A673 (cell line): Measurements from ENCODE around the gene JAG1. TPM values are rescaled to one million over a fixed set of nuclear protein-coding genes. Genes with fewer than 3 reads are reported as not detected.

Experiments
- BruUV-seq: library from RNA; stranded (reverse); fragments of 400-500 nt; replicated peaks from 2 replicates; lab custom pipeline; 2021; lab: Mats Ljungman, UMichigan
- CTCF ChIA-PET: fragments of 300-600 bp; sonication (Branson Sonifier 250); formaldehyde crosslinking; loops from one replicate; lab custom pipeline; 2022; ENCODE audit warnings: antibody characterized with exemption; lab: Charles Lee
- POLR2A ChIA-PET: fragments of 300-600 bp; sonication (Branson Sonifier 250); formaldehyde crosslinking; loops from one replicate; lab custom pipeline; 2022; ENCODE audit warnings: antibody characterized with exemption; ENCODE audit not compliant: low non-redundant PET; lab: Charles Lee
- DNase-seq: peaks from one replicate; pipeline ENCODE4 v3.0.0-alpha.2; 2015; ENCODE audit warnings: low spot score
- H3K27ac ChIP-seq: fragments of 200-600 bp; sonication (generic); 2 replicates; pipeline ENCODE4 v1.5.1; 2016; ENCODE audit warnings: mixed run types, low read depth, mild to moderate bottlenecking, mixed read lengths, antibody characterized with exemption, low read length; ENCODE audit not compliant: poor library complexity, severe bottlenecking
- H3K27me3 ChIP-seq: fragments of 200-600 bp; sonication (generic); replicated peaks from 2 replicates; pipeline ENCODE4 v1.6.1; 2017; ENCODE audit warnings: mixed run types, low read depth, mild to moderate bottlenecking, mixed read lengths, antibody characterized with exemption, low read length; ENCODE audit not compliant: insufficient read depth, poor library complexity
- H3K36me3 ChIP-seq: fragments of 200-600 bp; sonication (generic); 2 replicates; pipeline ENCODE4 v1.6.1; 2016; ENCODE audit warnings: mixed run types, mild to moderate bottlenecking, mixed read lengths, antibody characterized with exemption, low read length; ENCODE audit not compliant: insufficient read depth, poor library complexity, severe bottlenecking
- H3K4me1 ChIP-seq: fragments of 200-600 bp; sonication (generic); 2 replicates; pipeline ENCODE4 v1.6.1; 2017; ENCODE audit warnings: mixed run types, mild to moderate bottlenecking, mixed read lengths, antibody characterized with exemption, low read length; ENCODE audit not compliant: insufficient read depth, poor library complexity, severe bottlenecking
- H3K4me3 ChIP-seq: fragments of 200-600 bp; sonication (generic); 2 replicates; pipeline ENCODE4 v1.5.1; 2016; ENCODE audit warnings: low read depth, mixed run types, mild to moderate bottlenecking, mixed read lengths, low read length; ENCODE audit not compliant: poor library complexity, severe bottlenecking
- H3K9me3 ChIP-seq: fragments of 200-600 bp; sonication (generic); 2 replicates; pipeline ENCODE4 v1.6.1; 2016; ENCODE audit warnings: mixed run types, low read depth, mild to moderate bottlenecking, mixed read lengths, antibody characterized with exemption, low read length; ENCODE audit not compliant: poor library complexity, severe bottlenecking
- EZH2 ChIP-seq: fragments of 200-600 bp; sonication (generic); IDR thresholded peaks from 2 replicates; pipeline ENCODE4 v1.6.1; 2017; ENCODE audit warnings: borderline replicate concordance, low read depth, mild to moderate bottlenecking, mixed read lengths, antibody characterized with exemption, low read length; ENCODE audit not compliant: poor library complexity, severe bottlenecking
- intact Hi-C: fragments of 100-400 bp; cut with micrococcal nuclease; formaldehyde crosslinking; loops from one replicate; pipeline ENCODE4 v1.10.0; 2022; ENCODE audit not compliant: unreplicated experiment
- total RNA-seq: library from RNA; stranded (reverse); gene quantifications from 2 replicates; pipeline ENCODE4 v1.2.3, GENCODE V29; 2021
- TF ChIP-seq, protein P1 (sequence below): fragments of 300-800, 200-600 bp; sonication (generic); conservative IDR thresholded peaks from 2 replicates; pipeline ENCODE4 v1.5.1; 2017; ENCODE audit warnings: low read depth, mild to moderate bottlenecking, antibody characterized with exemption, low read length, moderate library complexity, mixed read lengths

JAG1 gene
- total RNA-seq, 1 experiment from 2014 or later = 57.5 TPM

GRCh38 chr20:10709916-10710315 is 36.1 kb upstream of the JAG1 start:
- ChIA-PET POLR2A (no interaction called here), CTCF (no interaction called here)
- Histone ChIP-seq H3K4me3 (no peak overlapping the region), H3K9me3 (no peaks in the 10 kb centered on the region), H3K27ac (no peak overlapping the region), H3K36me3 (no peaks in the 10 kb centered on the region), H3K4me1 (no peaks in the 10 kb centered on the region), H3K27me3 (no peaks in the 10 kb centered on the region)
- TF ChIP-seq, protein P1, sequence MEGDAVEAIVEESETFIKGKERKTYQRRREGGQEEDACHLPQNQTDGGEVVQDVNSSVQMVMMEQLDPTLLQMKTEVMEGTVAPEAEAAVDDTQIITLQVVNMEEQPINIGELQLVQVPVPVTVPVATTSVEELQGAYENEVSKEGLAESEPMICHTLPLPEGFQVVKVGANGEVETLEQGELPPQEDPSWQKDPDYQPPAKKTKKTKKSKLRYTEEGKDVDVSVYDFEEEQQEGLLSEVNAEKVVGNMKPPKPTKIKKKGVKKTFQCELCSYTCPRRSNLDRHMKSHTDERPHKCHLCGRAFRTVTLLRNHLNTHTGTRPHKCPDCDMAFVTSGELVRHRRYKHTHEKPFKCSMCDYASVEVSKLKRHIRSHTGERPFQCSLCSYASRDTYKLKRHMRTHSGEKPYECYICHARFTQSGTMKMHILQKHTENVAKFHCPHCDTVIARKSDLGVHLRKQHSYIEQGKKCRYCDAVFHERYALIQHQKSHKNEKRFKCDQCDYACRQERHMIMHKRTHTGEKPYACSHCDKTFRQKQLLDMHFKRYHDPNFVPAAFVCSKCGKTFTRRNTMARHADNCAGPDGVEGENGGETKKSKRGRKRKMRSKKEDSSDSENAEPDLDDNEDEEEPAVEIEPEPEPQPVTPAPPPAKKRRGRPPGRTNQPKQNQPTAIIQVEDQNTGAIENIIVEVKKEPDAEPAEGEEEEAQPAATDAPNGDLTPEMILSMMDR = no peak
- TF ChIP-seq EZH2 = no peak
- intact Hi-C loops = no loop called here
- no peak for DNase-seq
- no TSS peak for BruUV-seq

- no TSS peak for BruUV-seq
- Histone ChIP-seq H3K36me3 (no peaks in the 10 kb centered on the region), H3K4me1 (no peaks in the 10 kb centered on the region), H3K4me3 (no peak overlapping the region), H3K9me3 (no peaks in the 10 kb centered on the region), H3K27me3 (no peaks in the 10 kb centered on the region), H3K27ac (no peak overlapping the region)
- TF ChIP-seq, protein P1 = no peak
- no peak for TF ChIP-seq EZH2
- intact Hi-C loops = no loop called here
- ChIA-PET POLR2A (no interaction called here), CTCF (no interaction called here)
- DNase-seq = no peak
These were observed 34.8 kb upstream of the JAG1 start for GRCh38 chr20:10708351-10709185.

GRCh38 chr20:10707791-10708190 is 34.0 kb upstream of the JAG1 start:
- Histone ChIP-seq H3K4me3 (no peak overlapping the region), H3K4me1 (no peaks in the 10 kb centered on the region), H3K9me3 (no peaks in the 10 kb centered on the region), H3K27me3 (no peaks in the 10 kb centered on the region), H3K36me3 (no peaks in the 10 kb centered on the region), H3K27ac (no peak overlapping the region)
- DNase-seq = no peak
- CTCF ChIA-PET = no interaction called here
- BruUV-seq = no TSS peak
- intact Hi-C loops = no loop called here
- POLR2A ChIA-PET = no interaction called here
- TF ChIP-seq, protein P1 = no peak
- no peak for TF ChIP-seq EZH2
